H1 (cell line): ENCODE measurements around the gene TBCD. TPM values are rescaled to one million over a fixed set of nuclear protein-coding genes. Genes with fewer than 3 reads are reported as not detected.

Source experiments
- polyA plus RNA-seq, 7 experiments: library from polyadenylated mRNA; depleted of rRNA in 3 of 7; stranded (reverse) in 5 of 7; unstranded in 2 of 7; fragments of >200 nt in 5 of 7; fragments of 200-250 nt in 2 of 7; gene quantifications; 1 replicate in 5 of 7; 2 replicates in 1 of 7; 4 replicates in 1 of 7; pipeline versions ENCODE4 v1.2.1 to v1.2.3, GENCODE V29; 2011 to 2013; ENCODE audit warnings: missing spikeins in 2 of 7, mixed read lengths in 2 of 7
- total RNA-seq: library from RNA; stranded (reverse); fragmentation: NEBNext Ultra II Directional; extraction: Animal tissue kit (Norgen Biotek cat#: 25700); gene quantifications from 2 replicates; pipeline ENCODE4 v1.2.1, GENCODE V29; 2021
- TF ChIP-seq, protein P1 (sequence below): fragments of 300-600 bp; sonication (generic); IDR thresholded peaks from 2 replicates; pipeline ENCODE4 v1.7.1; 2012; ENCODE audit warnings: low read length, moderate library complexity, mild to moderate bottlenecking, inconsistent platforms; ENCODE audit not compliant: insufficient replicate concordance

The TBCD gene
- total and polyA plus RNA-seq, 2 of the 8 experiments (the other 6 are each of a cell fraction or from before 2014, with no cell fraction given) = 118 to 162 TPM

DNA sequence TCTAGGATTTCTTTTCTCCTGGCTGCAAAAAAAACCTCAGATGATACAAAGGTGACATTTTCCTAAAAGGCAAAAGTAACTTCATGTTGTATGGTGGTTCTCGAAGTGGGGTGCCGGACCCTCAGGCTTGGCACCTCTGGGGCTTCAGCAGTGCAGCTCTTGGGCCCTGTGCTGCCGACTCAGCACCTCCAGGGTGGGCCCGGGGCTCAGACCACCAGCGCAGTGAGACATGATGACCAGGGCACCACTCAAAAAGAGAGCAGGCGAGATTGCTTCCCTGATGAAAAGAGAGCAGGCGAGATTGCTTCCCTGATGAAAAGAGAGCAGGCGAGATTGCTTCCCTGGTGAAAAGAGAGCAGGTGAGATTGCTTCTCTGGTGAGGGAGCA, 186.6 kb downstream of the TBCD start (continued):
- TF ChIP-seq, protein P1, sequence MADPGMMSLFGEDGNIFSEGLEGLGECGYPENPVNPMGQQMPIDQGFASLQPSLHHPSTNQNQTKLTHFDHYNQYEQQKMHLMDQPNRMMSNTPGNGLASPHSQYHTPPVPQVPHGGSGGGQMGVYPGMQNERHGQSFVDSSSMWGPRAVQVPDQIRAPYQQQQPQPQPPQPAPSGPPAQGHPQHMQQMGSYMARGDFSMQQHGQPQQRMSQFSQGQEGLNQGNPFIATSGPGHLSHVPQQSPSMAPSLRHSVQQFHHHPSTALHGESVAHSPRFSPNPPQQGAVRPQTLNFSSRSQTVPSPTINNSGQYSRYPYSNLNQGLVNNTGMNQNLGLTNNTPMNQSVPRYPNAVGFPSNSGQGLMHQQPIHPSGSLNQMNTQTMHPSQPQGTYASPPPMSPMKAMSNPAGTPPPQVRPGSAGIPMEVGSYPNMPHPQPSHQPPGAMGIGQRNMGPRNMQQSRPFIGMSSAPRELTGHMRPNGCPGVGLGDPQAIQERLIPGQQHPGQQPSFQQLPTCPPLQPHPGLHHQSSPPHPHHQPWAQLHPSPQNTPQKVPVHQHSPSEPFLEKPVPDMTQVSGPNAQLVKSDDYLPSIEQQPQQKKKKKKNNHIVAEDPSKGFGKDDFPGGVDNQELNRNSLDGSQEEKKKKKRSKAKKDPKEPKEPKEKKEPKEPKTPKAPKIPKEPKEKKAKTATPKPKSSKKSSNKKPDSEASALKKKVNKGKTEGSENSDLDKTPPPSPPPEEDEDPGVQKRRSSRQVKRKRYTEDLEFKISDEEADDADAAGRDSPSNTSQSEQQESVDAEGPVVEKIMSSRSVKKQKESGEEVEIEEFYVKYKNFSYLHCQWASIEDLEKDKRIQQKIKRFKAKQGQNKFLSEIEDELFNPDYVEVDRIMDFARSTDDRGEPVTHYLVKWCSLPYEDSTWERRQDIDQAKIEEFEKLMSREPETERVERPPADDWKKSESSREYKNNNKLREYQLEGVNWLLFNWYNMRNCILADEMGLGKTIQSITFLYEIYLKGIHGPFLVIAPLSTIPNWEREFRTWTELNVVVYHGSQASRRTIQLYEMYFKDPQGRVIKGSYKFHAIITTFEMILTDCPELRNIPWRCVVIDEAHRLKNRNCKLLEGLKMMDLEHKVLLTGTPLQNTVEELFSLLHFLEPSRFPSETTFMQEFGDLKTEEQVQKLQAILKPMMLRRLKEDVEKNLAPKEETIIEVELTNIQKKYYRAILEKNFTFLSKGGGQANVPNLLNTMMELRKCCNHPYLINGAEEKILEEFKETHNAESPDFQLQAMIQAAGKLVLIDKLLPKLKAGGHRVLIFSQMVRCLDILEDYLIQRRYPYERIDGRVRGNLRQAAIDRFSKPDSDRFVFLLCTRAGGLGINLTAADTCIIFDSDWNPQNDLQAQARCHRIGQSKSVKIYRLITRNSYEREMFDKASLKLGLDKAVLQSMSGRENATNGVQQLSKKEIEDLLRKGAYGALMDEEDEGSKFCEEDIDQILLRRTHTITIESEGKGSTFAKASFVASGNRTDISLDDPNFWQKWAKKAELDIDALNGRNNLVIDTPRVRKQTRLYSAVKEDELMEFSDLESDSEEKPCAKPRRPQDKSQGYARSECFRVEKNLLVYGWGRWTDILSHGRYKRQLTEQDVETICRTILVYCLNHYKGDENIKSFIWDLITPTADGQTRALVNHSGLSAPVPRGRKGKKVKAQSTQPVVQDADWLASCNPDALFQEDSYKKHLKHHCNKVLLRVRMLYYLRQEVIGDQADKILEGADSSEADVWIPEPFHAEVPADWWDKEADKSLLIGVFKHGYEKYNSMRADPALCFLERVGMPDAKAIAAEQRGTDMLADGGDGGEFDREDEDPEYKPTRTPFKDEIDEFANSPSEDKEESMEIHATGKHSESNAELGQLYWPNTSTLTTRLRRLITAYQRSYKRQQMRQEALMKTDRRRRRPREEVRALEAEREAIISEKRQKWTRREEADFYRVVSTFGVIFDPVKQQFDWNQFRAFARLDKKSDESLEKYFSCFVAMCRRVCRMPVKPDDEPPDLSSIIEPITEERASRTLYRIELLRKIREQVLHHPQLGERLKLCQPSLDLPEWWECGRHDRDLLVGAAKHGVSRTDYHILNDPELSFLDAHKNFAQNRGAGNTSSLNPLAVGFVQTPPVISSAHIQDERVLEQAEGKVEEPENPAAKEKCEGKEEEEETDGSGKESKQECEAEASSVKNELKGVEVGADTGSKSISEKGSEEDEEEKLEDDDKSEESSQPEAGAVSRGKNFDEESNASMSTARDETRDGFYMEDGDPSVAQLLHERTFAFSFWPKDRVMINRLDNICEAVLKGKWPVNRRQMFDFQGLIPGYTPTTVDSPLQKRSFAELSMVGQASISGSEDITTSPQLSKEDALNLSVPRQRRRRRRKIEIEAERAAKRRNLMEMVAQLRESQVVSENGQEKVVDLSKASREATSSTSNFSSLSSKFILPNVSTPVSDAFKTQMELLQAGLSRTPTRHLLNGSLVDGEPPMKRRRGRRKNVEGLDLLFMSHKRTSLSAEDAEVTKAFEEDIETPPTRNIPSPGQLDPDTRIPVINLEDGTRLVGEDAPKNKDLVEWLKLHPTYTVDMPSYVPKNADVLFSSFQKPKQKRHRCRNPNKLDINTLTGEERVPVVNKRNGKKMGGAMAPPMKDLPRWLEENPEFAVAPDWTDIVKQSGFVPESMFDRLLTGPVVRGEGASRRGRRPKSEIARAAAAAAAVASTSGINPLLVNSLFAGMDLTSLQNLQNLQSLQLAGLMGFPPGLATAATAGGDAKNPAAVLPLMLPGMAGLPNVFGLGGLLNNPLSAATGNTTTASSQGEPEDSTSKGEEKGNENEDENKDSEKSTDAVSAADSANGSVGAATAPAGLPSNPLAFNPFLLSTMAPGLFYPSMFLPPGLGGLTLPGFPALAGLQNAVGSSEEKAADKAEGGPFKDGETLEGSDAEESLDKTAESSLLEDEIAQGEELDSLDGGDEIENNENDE = no peak
